ENCODE results near the gene CBLN1. TPM values are rescaled to one million over a fixed set of nuclear protein-coding genes. Genes with fewer than 3 reads are reported as not detected.
A peak's percentile ranks its signal among the peaks of the same experiment; 100 is the strongest.

CBLN1 gene
- polyA plus RNA-seq, 1 donor from 2014 or later = 7.7 TPM

GRCh38 chr16:49277766-49278566, 3.7 kb downstream of the CBLN1 start:
- Histone ChIP-seq H4K20me1 (ENCODE audit: insufficient read depth) (no peaks in the 10 kb centered on the region), H3K4me2 (ENCODE audit: low read length) (no peak overlapping the region), H3K27ac (ENCODE audit: low read length) (no peak overlapping the region), H3K27me3 (ENCODE audit: insufficient read depth, low read depth, low read length) (peaks cover 89% of the 10 kb centered on the region), H3K9ac (ENCODE audit: low read length) (no peak overlapping the region), H3K9me3 (ENCODE audit: low read length) (no peaks in the 10 kb centered on the region), H3F3A (ENCODE audit: insufficient read depth, low read length, poor library complexity, severe bottlenecking) (no peaks in the 10 kb centered on the region), H3K36me3 (ENCODE audit: insufficient read depth, low read length) (no peaks in the 10 kb centered on the region), H3K4me3 (ENCODE audit: low read length) (no peak overlapping the region), H2AFZ (ENCODE audit: low read depth, low read length) (no peak overlapping the region), H3K9me2 (ENCODE audit: insufficient read depth, low read length) (no peaks in the 10 kb centered on the region), H3K79me2 (replicated peaks; ENCODE audit: insufficient read depth, low read length) (no peaks in the 10 kb centered on the region)
- peak; percentile 68 for TF ChIP-seq EZH2 (IDR thresholded peaks at IDR 0.05; ENCODE audit: borderline replicate concordance, insufficient read depth, low read length, poor library complexity, severe bottlenecking)
- no peak for TF ChIP-seq REST (IDR thresholded peaks at IDR 0.05; ENCODE audit: borderline replicate concordance)

GRCh38 chr16:49277386-49277742, 4.3 kb downstream of the CBLN1 start:
- Histone ChIP-seq H4K20me1 (ENCODE audit: insufficient read depth) (no peaks in the 10 kb centered on the region), H2AFZ (ENCODE audit: low read depth, low read length) (no peak overlapping the region), H3K27me3 (ENCODE audit: insufficient read depth, low read depth, low read length) (peaks cover 89% of the 10 kb centered on the region), H3K4me2 (ENCODE audit: low read length) (no peak overlapping the region), H3K36me3 (ENCODE audit: insufficient read depth, low read length) (no peaks in the 10 kb centered on the region), H3K79me2 (replicated peaks; ENCODE audit: insufficient read depth, low read length) (no peaks in the 10 kb centered on the region), H3K27ac (ENCODE audit: low read length) (no peak overlapping the region), H3K9ac (ENCODE audit: low read length) (no peak overlapping the region), H3F3A (ENCODE audit: insufficient read depth, low read length, poor library complexity, severe bottlenecking) (no peaks in the 10 kb centered on the region), H3K9me3 (ENCODE audit: low read length) (no peaks in the 10 kb centered on the region), H3K4me3 (ENCODE audit: low read length) (no peak overlapping the region), H3K9me2 (ENCODE audit: insufficient read depth, low read length) (no peaks in the 10 kb centered on the region)
- no peak for TF ChIP-seq CTCF (IDR thresholded peaks at IDR 0.05; ENCODE audit: poor library complexity, severe bottlenecking)

- H3K4me3 ChIP-seq (ENCODE audit: low read length) = no peak overlapping the region
- H3K9me2 ChIP-seq (ENCODE audit: insufficient read depth, low read length) = no peaks in the 10 kb centered on the region
- no peak overlapping the region for H3K9ac ChIP-seq (ENCODE audit: low read length)
- peaks cover 90% of the 10 kb centered on the region for H3K27me3 ChIP-seq (ENCODE audit: insufficient read depth, low read depth, low read length)
- no peaks in the 10 kb centered on the region for H3F3A ChIP-seq (ENCODE audit: insufficient read depth, low read length, poor library complexity, severe bottlenecking)
- H2AFZ ChIP-seq (ENCODE audit: low read depth, low read length) = no peak overlapping the region
- H4K20me1 ChIP-seq (ENCODE audit: insufficient read depth) = no peaks in the 10 kb centered on the region
- H3K27ac ChIP-seq (ENCODE audit: low read length) = no peak overlapping the region
- no peaks in the 10 kb centered on the region for H3K9me3 ChIP-seq (ENCODE audit: low read length)
- no peaks in the 10 kb centered on the region for H3K79me2 ChIP-seq (replicated peaks; ENCODE audit: insufficient read depth, low read length)
- no peak overlapping the region for H3K4me2 ChIP-seq (ENCODE audit: low read length)
- H3K36me3 ChIP-seq (ENCODE audit: insufficient read depth, low read length) = no peaks in the 10 kb centered on the region
- TF ChIP-seq POLR2AphosphoS5 (IDR thresholded peaks at IDR 0.05) = no peak
- TF ChIP-seq REST (IDR thresholded peaks at IDR 0.05; ENCODE audit: borderline replicate concordance) = no peak
- no peak for TF ChIP-seq TAF1 (IDR thresholded peaks at IDR 0.05; ENCODE audit: low read depth)
- no peak for TF ChIP-seq CTCF (IDR thresholded peaks at IDR 0.05; ENCODE audit: poor library complexity, severe bottlenecking)
- TF ChIP-seq RAD21 (conservative IDR thresholded peaks at IDR 0.05) = no peak
- TF ChIP-seq EP300 (conservative IDR thresholded peaks at IDR 0.05; ENCODE audit: poor library complexity, severe bottlenecking) = no peak
- TF ChIP-seq MXI1 (conservative IDR thresholded peaks at IDR 0.05; ENCODE audit: poor library complexity, severe bottlenecking) = no peak
- no peak for TF ChIP-seq SMC3 (conservative IDR thresholded peaks at IDR 0.05; ENCODE audit: poor library complexity)
- no peak for TF ChIP-seq EZH2 (IDR thresholded peaks at IDR 0.05; ENCODE audit: borderline replicate concordance, insufficient read depth, low read length, poor library complexity, severe bottlenecking)
Observed at GRCh38 chr16:49276646-49277385, 4.8 kb downstream of the CBLN1 start.

Measured in neural cell (in vitro differentiated cells).